ENCODE measurements around the gene BCL11A.

GRCh38 chr2:60423505-60423904 lies 129.9 kb downstream of the BCL11A start:
- TF ChIP-seq CTCF (IDR thresholded peaks at IDR 0.05) (no peak), POLR2AphosphoS5 (IDR thresholded peaks at IDR 0.05) (no peak), POLR2A (IDR thresholded peaks at IDR 0.05) (no peak)
